ENCODE results near the gene SMARCC1.

SMARCC1 gene

GRCh38 chr3:47701388-47701787 is 80.3 kb downstream of the SMARCC1 start:
- DNase-seq (ENCODE audit: low spot score) = no peak

- DNase-seq (ENCODE audit: low spot score) = no peak
Observed at GRCh38 chr3:47692158-47692557, 89.5 kb downstream of the SMARCC1 start.

GRCh38 chr3:47688488-47688887 is 93.2 kb downstream of the SMARCC1 start:
- DNase-seq (ENCODE audit: low spot score) = no peak

GRCh38 chr3:47685037-47685436 is 96.7 kb downstream of the SMARCC1 start:
- DNase-seq (ENCODE audit: low spot score) = no peak

GRCh38 chr3:47681016-47681415 is 100.7 kb downstream of the SMARCC1 start:
- no peak for DNase-seq (ENCODE audit: low spot score)

- DNase-seq (ENCODE audit: low spot score) = no peak
Observed at GRCh38 chr3:47678446-47679338, 103.0 kb downstream of the SMARCC1 start.

- DNase-seq (ENCODE audit: low spot score) = no peak
Observed at GRCh38 chr3:47669026-47669749, 112.5 kb downstream of the SMARCC1 start.

- no peak for DNase-seq (ENCODE audit: low spot score)
Observed at GRCh38 chr3:47666118-47666517, 115.6 kb downstream of the SMARCC1 start.

GRCh38 chr3:47664519-47664918 is 117.2 kb downstream of the SMARCC1 start:
- peak; percentile 53 for DNase-seq (ENCODE audit: low spot score)

GRCh38 chr3:47663630-47664240 is 118.0 kb downstream of the SMARCC1 start:
- DNase-seq (ENCODE audit: low spot score) = no peak

GRCh38 chr3:47661121-47661752 is 120.5 kb downstream of the SMARCC1 start:
- peak; percentile 79 for DNase-seq (ENCODE audit: low spot score)

- no peak for DNase-seq (ENCODE audit: low spot score)
Observed at GRCh38 chr3:47658444-47658843, 123.2 kb downstream of the SMARCC1 start.

GRCh38 chr3:47652142-47652541 is 129.6 kb downstream of the SMARCC1 start:
- no peak for DNase-seq (ENCODE audit: low spot score)

GRCh38 chr3:47650294-47650693 is 131.4 kb downstream of the SMARCC1 start:
- no peak for DNase-seq (ENCODE audit: low spot score)

GRCh38 chr3:47647550-47647949 is 134.1 kb downstream of the SMARCC1 start:
- DNase-seq (ENCODE audit: low spot score) = no peak

GRCh38 chr3:47646362-47646761 is 135.3 kb downstream of the SMARCC1 start:
- peak; percentile 21 for DNase-seq (ENCODE audit: low spot score)

- DNase-seq (ENCODE audit: low spot score) = no peak
Observed at GRCh38 chr3:47645551-47645950, 136.1 kb downstream of the SMARCC1 start.

- no peak for DNase-seq (ENCODE audit: low spot score)
Observed at GRCh38 chr3:47643092-47643491, 138.6 kb downstream of the SMARCC1 start.

GRCh38 chr3:47641739-47642138 is 140.0 kb downstream of the SMARCC1 start:
- no peak for DNase-seq (ENCODE audit: low spot score)

GRCh38 chr3:47636921-47637320 is 144.8 kb downstream of the SMARCC1 start:
- no peak for DNase-seq (ENCODE audit: low spot score)

GRCh38 chr3:47636225-47636624 is 145.5 kb downstream of the SMARCC1 start:
- no peak for DNase-seq (ENCODE audit: low spot score)

GRCh38 chr3:47635536-47635935 is 146.2 kb downstream of the SMARCC1 start:
- DNase-seq (ENCODE audit: low spot score) = no peak
